GM20431 (cell line): ENCODE data around the gene PRKN.
"Not testable (repeated sequence)": the region's sequence is repeated elsewhere in the genome, so short reads cannot be mapped to it uniquely, and the experiment has no call there.

Experiments
- in situ Hi-C: fragments of 300-500 bp; cut with MseI, MboI; formaldehyde crosslinking; loops from one replicate; pipeline ENCODE4 v1.15.0; 2020; ENCODE audit warnings: low sequenced_read_pairs; ENCODE audit not compliant: unreplicated experiment

The PRKN gene

DNA sequence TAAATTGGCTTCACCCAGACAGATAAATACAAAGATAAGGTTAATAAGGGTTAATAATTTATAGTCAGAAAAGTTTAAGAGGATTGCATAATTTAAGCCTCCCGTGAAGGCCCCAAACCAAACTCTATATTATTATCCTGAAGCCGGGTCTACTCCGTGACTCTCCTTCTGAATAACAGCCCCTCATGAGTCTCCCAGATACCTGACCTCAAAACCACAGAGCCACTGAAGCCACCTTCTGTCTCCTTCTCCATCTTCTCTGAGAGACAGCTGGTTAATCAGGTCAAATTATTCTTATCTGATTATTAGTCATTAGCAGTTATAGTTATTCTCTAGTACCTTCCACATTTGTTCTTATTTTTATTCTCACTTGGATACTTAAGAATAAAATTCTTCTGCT lies 884.5 kb downstream of the PRKN start:
- in situ Hi-C loops: no loop called here

DNA sequence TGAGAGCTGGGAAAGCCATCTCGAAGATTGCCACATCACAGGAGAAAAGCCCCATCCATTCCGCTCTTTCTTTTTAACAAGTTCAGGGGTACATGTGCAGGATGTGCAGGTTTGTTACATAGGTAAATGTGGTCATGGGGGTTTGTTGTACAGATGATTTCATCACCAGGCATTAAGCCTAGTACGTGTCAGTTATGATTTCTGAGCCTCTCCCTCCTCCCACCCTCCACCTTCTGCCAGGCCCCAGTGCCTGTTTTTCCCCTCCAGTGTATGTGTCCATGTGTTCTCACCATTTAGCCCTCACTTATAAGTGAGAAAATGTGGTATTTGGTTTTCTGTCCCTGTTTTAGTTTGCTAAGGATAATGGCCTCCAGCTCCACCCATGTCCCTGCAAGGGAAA lies 887.2 kb downstream of the PRKN start:
- in situ Hi-C loops: no loop called here

DNA sequence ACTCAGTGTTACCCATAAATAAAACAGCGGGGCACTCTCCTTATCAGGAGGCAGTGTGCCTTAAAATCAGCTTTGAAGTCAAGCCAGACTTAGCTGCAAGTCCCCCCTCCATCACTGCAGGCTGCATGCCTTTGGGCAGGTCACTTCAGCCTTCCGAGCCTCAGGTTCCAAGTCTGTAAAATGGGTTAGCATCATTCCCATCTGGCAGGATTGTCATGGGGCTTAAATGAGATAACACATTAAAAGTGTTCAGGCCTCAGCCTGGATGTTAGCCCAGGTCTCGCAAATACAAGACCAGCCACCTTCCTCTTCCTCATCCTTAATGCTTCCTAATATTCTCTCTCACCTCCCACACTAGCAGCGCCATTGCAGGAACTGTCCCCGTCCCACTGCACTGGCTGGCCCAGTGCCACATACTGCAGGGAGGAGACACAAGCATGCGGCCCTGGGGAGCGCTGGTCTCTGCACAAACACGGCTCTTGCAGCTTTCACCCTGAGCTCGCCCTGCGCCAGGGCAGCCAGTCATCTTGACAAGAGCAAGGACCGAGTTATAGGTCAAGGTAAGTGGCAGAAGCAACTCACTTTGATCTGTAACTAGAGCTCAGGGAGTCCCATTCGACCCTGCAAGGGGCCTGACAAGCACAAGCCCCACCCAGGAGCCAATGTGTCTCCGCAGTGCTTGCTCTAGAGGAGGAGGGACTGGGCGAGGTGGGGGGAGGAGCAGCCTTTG lies 889.1 kb downstream of the PRKN start:
- in situ Hi-C loops: no loop called here

GRCh38 chr6:161837854-161838253 lies 889.7 kb downstream of the PRKN start:
- in situ Hi-C loops: no loop called here

DNA sequence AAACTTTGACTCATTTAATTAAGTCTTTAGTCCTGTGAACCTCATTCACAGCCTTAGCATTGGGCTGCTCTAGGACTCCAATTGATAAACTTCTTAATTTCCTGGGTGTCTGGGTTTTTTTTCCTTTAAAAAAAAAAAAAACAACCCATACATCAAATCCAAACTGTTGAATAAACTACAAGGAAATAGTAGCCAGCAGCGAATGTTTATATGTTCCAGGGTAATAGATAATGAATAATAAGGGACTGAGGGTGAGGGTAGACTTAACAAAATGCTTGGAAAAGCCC lies 890.2 kb downstream of the PRKN start:
- in situ Hi-C loops: no loop called here

DNA sequence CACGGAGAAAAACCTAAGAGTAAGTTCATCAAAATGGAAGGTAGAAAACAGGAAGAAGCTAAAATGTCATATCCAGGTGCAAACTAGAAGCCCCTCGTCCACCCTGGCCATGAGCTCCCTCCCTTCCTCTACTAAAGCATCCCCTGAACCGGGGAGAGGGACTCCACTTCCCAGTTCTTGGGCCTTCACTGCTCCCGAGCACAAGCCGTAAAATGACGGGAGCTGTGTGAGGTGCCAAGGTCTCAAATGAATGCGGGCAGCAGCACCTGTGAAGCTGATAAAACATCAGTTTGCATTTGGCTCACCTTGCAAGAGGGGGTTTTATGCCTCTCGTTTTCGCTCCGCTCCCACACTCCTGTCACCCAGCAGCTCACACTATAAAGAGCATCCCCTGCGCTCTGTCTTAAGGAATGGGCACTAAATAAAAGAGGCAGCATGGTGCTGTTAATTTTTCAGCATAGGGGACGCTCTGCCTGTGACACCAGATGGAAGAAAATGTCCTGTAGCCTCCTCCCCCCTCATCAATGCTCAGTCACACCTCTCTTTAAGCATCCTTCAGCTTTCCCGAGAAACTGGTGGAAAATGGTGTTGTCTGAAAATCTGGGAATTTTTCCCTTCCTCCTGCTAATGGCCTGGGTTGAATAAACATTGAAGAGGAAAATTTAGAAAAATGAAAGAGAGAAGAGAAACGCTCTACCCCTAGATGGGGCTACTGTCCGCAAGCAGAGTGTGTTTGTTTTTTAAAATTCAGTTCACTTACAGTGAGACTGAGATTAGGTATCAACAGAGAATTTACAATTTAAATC lies 890.7 kb downstream of the PRKN start:
- in situ Hi-C loops: no loop called here

DNA sequence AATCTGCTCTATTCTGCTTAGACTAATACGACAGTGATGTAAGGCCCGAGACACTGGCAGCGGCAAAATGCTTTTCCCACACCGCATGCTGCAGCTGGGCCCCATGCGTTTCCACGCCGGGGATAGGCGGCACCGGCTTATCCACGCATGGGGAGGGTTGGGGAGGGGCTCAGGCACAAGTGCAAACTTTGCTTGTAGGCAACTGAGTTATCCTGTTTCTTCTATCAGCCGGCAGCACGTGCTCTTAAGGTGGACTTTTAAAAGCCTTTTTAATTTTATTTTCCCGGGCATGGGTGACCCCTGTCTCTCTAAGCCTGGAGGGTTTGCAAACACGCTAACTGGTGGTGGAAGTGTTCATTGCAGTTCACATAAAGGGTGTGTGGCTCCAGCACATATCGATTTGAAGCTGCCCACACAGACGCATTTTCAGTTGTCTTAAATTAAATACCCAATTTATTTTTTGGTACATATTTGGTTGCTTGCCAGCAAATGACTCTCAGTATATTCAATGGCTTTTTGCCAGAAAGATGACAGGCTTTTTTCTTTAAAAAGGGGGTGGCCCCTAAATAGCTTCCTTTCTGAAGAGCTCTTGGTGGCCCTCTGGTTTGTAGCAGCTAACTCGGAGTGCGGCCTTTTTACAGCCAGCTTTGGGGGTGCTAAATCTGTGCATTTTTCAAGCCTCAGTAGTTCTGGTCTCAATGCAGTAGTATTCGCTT lies 891.9 kb downstream of the PRKN start:
- in situ Hi-C loops: no loop called here

GRCh38 chr6:161834426-161834825 lies 893.1 kb downstream of the PRKN start:
- in situ Hi-C loops: no loop called here

DNA sequence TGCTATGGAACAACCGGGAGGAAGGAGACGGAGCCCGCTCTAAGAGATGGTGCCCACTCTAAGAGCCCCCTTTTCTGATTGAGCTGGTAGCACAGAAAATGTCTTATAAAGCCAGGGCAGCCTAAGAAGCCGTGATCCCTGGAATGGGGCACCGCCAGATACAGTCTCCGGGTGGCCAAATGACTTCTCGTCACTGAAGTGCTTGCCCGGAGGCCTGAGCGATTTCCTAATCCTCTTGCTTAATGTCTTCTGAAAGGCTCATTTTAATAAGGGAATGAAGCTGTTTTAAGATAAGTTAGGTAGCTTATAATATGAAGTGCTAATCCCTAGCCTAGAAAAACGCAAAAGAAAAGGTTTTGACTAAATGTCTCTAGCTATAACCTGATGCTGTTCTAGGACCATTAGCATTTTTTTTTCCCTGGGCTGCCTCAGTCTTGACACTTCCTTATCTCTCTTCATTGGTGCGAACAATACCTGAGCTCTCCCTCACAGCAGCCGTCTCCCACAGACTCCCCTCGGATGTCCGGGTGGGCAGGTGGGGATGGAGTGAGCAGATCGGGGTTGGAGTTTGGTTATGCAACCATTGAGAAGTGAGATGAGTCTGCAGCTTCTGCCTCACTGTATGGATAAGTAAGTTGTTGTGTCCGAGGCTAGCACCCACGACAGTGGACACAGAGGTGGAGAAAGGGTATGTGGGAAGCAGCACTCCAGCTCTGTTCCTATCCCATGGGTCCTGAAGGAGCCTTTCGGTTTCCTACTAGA lies 894.3 kb downstream of the PRKN start:
- in situ Hi-C loops: no loop called here

DNA sequence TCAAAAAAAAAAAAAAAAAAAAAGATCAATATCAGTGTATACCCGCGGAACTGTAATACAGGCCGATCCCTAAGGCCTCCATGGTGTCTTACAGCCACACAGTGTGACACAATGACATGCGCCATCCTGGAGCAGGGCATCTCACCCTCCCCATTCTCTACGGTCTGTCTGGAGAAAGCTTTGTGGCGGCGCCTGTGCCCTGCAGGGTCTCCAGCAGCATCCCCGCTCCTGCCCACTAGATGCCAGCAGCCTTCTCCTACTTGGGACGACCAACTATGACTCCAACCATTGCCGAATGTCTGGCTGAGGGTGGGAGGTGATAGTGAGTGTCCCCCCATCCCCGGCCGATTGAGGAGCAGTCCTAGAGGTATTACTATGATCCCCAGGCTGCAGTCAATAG lies 894.9 kb downstream of the PRKN start:
- in situ Hi-C loops: no loop called here

GRCh38 chr6:161830866-161831616 lies 896.5 kb downstream of the PRKN start:
- in situ Hi-C loops: no loop called here

DNA sequence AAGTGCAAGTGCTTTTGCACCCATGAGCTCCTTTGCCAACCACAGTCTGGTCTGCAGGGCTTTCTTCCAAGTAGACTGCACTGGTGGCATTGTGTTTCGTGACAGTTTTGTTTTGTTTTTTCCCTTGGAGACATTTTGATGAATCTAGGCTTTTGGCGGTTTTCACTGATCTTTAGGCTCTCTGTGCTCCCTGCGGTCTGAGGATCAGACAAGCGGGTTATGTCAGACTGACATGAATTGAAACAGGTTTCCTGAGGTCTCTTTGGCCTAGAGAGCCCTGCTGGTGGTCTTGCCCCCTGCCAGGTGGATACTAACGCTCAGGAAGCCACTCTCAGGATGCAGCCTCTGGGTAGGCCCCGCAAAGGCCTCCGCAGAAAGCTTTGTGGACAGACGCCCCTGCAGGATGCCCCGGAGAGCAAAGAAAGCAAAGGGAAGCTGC lies 898.3 kb downstream of the PRKN start:
- in situ Hi-C loops: no loop called here

- in situ Hi-C loops: no loop called here
Observed at GRCh38 chr6:161828355-161828754, 899.2 kb downstream of the PRKN start.

DNA sequence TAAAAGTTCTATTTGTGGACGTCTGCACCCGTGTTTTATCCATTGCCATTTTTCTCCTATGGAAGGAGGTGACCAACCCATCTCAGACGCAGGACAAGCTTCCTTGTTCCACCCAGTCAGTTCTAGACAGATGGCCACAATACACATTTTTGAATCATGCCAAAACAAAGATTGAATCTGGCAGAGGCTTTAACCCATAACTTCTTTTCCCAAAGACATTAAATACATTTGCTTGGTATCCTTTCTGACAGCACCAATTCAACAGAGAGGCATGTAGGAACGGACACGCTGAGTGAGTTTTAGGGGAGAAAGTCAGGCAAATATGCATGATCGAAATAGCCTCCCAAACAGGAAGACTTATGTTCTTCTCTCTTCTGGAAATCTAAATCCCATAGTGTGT lies 901.1 kb downstream of the PRKN start:
- in situ Hi-C loops: no loop called here

DNA sequence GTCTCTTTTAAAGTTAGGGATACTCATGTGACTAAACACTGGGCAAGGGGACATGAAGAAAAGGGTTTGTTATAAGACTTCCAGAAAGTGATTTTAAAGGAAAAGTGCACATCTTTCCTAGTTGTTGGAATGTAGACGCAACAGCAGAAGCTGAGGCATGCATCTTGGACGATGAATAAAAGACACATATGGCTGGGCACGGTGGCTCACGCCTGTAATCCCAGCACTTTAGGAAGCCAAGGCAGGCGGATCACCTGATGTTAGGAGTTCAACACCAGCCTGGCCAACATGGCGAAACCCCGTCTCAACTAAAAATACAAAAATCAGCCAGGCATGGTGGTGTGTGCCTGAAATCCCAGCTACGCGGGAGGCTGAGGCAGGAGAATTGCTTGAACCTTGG lies 905.4 kb downstream of the PRKN start:
- in situ Hi-C loops: not testable (repeated sequence)

DNA sequence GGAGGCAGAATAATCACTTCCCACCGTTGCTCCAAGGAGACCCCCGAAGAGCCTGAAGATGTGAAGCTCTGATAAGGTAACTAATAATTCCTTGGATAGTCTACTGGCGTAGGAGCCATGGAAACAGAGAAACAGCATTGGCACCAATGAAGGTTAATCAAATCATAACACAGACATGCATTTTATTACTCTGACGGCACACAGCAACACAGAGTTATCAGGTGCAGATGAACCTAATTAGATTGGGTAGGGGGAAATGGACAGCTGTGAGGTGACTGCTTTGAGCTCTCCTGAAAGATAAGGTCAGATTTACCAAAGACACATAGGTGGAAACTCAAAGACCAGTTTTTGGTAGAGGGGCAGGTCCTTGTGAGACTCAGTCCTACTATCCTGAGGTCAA lies 909.7 kb downstream of the PRKN start:
- in situ Hi-C loops: no loop called here

DNA sequence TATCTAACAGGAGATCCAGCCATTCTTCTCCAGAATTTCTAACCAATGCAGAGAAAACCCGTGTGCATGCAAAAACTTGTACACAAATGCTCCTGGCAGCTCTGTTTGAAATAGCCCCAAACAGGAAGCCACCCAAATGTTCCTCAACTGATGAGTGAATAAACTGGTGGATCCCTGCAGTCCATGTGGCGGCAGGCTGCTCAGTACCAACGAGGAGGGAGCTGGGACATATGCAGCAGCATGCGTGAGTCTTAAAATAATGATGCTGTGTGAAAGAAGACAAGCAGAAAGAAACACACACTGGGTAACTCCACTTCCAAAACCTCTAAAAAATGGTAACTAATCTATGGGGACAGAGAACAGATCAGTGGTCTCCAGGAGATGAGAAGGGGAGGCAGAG lies 911.6 kb downstream of the PRKN start:
- in situ Hi-C loops: no loop called here

DNA sequence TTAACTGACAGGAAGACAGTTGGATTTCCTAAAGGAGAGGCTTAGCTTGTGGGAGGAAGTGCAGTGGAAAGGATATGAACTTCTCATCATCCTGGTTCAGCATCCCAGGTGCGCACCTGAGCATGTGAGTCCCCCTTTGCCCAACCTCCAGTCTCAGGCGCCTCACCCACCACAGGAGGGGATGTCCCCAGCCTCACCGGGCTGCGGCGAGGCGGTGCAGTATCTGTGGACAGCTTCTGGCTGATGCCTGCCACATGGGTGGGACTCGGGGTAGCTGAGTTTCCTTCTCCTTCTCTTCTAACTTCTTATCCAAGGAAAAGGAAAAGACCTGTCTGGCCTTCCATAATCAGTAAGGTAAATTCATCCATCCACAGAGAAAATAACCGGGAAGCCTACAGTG lies 914.4 kb downstream of the PRKN start:
- in situ Hi-C loops: no loop called here

DNA sequence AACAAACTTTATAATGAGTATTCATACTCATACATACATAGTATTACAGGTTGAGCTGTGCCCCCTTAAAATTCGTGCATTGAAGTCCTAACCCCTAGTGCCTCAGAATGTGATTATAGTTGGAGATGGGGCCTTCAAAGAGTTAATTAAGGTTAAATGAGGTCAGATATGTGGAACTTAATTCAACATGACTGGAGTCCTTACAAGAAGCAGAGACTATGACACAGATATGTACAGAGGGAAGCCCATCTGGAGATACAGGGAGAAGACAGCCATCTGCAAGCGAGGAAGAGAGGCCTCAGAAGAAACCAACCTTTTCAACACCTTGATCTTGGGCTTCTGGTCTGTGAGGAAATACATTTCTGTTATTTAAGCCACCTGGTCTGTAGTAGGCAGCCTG lies 917.6 kb downstream of the PRKN start:
- in situ Hi-C loops: no loop called here

DNA sequence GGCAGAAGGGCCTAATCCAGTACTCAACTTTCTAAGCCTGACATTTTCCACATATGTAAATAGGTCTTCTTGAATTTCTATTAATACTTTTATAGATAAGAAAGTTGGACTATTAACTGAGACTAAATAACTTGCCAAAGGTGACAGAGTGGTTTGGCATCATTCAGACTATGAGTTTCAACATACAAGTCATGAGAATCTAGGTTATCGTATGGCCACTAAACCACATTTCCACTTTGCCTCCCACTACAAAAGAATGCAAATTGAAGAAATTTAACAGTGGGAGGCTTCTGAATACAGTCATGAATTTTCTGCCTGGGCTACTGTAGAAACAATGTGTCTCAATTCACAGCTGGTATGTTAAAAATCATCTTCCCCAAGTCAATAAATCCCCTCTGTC lies 922.7 kb downstream of the PRKN start:
- in situ Hi-C loops: no loop called here
